ENCODE results near the gene SIGLEC12. TPM values are rescaled to one million over a fixed set of nuclear protein-coding genes. Genes with fewer than 3 reads are reported as not detected.
A peak's percentile ranks its signal among the peaks of the same experiment; 100 is the strongest.
"Not testable (repeated sequence)": the region's sequence is repeated elsewhere in the genome, so short reads cannot be mapped to it uniquely, and the experiment has no call there.

The SIGLEC12 gene
- total RNA-seq, 1 donor from 2014 or later, result not detected

GRCh38 chr19:51450730-51451307, 50.8 kb downstream of the SIGLEC12 start:
- TF ChIP-seq CTCF (conservative IDR thresholded peaks at IDR 0.05), result no peak
- peaks cover 17% of the 10 kb centered on the region for H3K27me3 Mint-ChIP-seq
- no peaks in the 10 kb centered on the region for H3K4me1 Mint-ChIP-seq (ENCODE audit: unreplicated experiment)
- H3K36me3 Mint-ChIP-seq, result no peaks in the 10 kb centered on the region
- no peak overlapping the region for H3K27ac Mint-ChIP-seq
- DNase-seq (ENCODE audit: extremely low spot score, unreplicated experiment), result no peak
- peaks cover 5% of the 10 kb centered on the region for H3K9me3 Mint-ChIP-seq
- H3K4me3 Mint-ChIP-seq, result no peak overlapping the region

- TF ChIP-seq CTCF (conservative IDR thresholded peaks at IDR 0.05), result no peak
- H3K9me3 Mint-ChIP-seq, result peaks cover 5% of the 10 kb centered on the region
- no peak overlapping the region for H3K27ac Mint-ChIP-seq
- no peak overlapping the region for H3K4me3 Mint-ChIP-seq
- no peak for DNase-seq (ENCODE audit: extremely low spot score, unreplicated experiment)
- peaks cover 17% of the 10 kb centered on the region for H3K27me3 Mint-ChIP-seq
- H3K36me3 Mint-ChIP-seq, result no peaks in the 10 kb centered on the region
- H3K4me1 Mint-ChIP-seq (ENCODE audit: unreplicated experiment), result no peaks in the 10 kb centered on the region
These were observed 53.1 kb downstream of the SIGLEC12 start for GRCh38 chr19:51448411-51449016.

GRCh38 chr19:51448011-51448410, 53.6 kb downstream of the SIGLEC12 start:
- no peak for DNase-seq (ENCODE audit: extremely low spot score, unreplicated experiment)
- no peak overlapping the region for H3K27ac Mint-ChIP-seq
- peaks cover 5% of the 10 kb centered on the region for H3K9me3 Mint-ChIP-seq
- TF ChIP-seq CTCF (conservative IDR thresholded peaks at IDR 0.05), result no peak
- no peak overlapping the region for H3K4me3 Mint-ChIP-seq
- H3K36me3 Mint-ChIP-seq, result no peaks in the 10 kb centered on the region
- H3K4me1 Mint-ChIP-seq (ENCODE audit: unreplicated experiment), result no peaks in the 10 kb centered on the region
- peaks cover 17% of the 10 kb centered on the region for H3K27me3 Mint-ChIP-seq

- H3K4me3 Mint-ChIP-seq; H3K36me3 Mint-ChIP-seq; DNase-seq (ENCODE audit: extremely low spot score, unreplicated experiment); H3K27ac Mint-ChIP-seq; H3K4me1 Mint-ChIP-seq (ENCODE audit: unreplicated experiment); H3K9me3 Mint-ChIP-seq: not testable (repeated sequence)
- H3K27me3 Mint-ChIP-seq, result peaks cover 17% of the 10 kb centered on the region
These were observed 54.1 kb downstream of the SIGLEC12 start for GRCh38 chr19:51447510-51447909.

- Mint-ChIP-seq H3K9me3 (no peaks in the 10 kb centered on the region), H3K36me3 (no peaks in the 10 kb centered on the region), H3K4me1 (ENCODE audit: unreplicated experiment) (no peaks in the 10 kb centered on the region), H3K27ac (no peak overlapping the region), H3K4me3 (no peak overlapping the region), H3K27me3 (peaks cover 27% of the 10 kb centered on the region)
- TF ChIP-seq CTCF (conservative IDR thresholded peaks at IDR 0.05), result no peak
- DNase-seq (ENCODE audit: extremely low spot score, unreplicated experiment), result peak; percentile 16
These were observed 59.9 kb downstream of the SIGLEC12 start for GRCh38 chr19:51441410-51442390.

Other genes starting within 250 kb of the SIGLEC12 start
- 0.33 and 18.0 TPM in 2 replicates for gene IGLON5, start 190.2 kb downstream of the SIGLEC12 start, total RNA-seq (ENCODE audit: low replicate concordance)
- gene VSIG10L, start 159.7 kb downstream of the SIGLEC12 start, total RNA-seq (ENCODE audit: low replicate concordance), result 2.4 and 5.9 TPM in 2 replicates
- gene ETFB, start 135.4 kb downstream of the SIGLEC12 start, total RNA-seq (ENCODE audit: low replicate concordance), result 76.3 and 81.9 TPM in 2 replicates
- gene CLDND2, start 132.8 kb downstream of the SIGLEC12 start, total RNA-seq (ENCODE audit: low replicate concordance), result 0.97 TPM in 1 of 2 replicates, not detected in the other
- not detected in 2 replicates for gene NKG7, start 129.1 kb downstream of the SIGLEC12 start, total RNA-seq (ENCODE audit: low replicate concordance)
- 19.5 TPM in 1 of 2 replicates, not detected in the other for gene LIM2, start 113.8 kb downstream of the SIGLEC12 start, total RNA-seq (ENCODE audit: low replicate concordance)
- gene C19orf84, start 111.2 kb downstream of the SIGLEC12 start, total RNA-seq (ENCODE audit: low replicate concordance), result 0.43 TPM in 1 of 2 replicates, not detected in the other
- gene SIGLEC10, start 84.2 kb downstream of the SIGLEC12 start, total RNA-seq (ENCODE audit: low replicate concordance), result not detected in 2 replicates
- not detected in 2 replicates for gene SIGLEC8, start 43.3 kb downstream of the SIGLEC12 start, total RNA-seq (ENCODE audit: low replicate concordance)
- 0.19 TPM in 1 of 2 replicates, not detected in the other for gene CEACAM18, start 23.3 kb downstream of the SIGLEC12 start, total RNA-seq (ENCODE audit: low replicate concordance)
- not detected in 2 replicates for gene SIGLEC6, start 29.9 kb upstream of the SIGLEC12 start, total RNA-seq (ENCODE audit: low replicate concordance)
- 7.9 and 14.0 TPM in 2 replicates for gene ZNF175, start 69.5 kb upstream of the SIGLEC12 start, total RNA-seq (ENCODE audit: low replicate concordance)
- not detected in 2 replicates for gene SIGLEC5, start 128.6 kb upstream of the SIGLEC12 start, total RNA-seq (ENCODE audit: low replicate concordance)
- gene SIGLEC14, start 145.0 kb upstream of the SIGLEC12 start, total RNA-seq (ENCODE audit: low replicate concordance), result not detected in 2 replicates
- 12.8 and 28.7 TPM in 2 replicates for gene SPACA6, start 191.5 kb upstream of the SIGLEC12 start, total RNA-seq (ENCODE audit: low replicate concordance)
- gene HAS1, start 222.2 kb upstream of the SIGLEC12 start, total RNA-seq (ENCODE audit: low replicate concordance), result not detected in 2 replicates